Cardiac muscle cell (in vitro differentiated cells and primary cell): Measurements from ENCODE around the gene DENND5B. TPM values are rescaled to one million over a fixed set of nuclear protein-coding genes. Genes with fewer than 3 reads are reported as not detected.
A peak's percentile ranks its signal among the peaks of the same experiment; 100 is the strongest.

Source experiments
- DNase-seq, 2 donors: peaks; one replicate each; pipeline versions ENCODE4 v3.0.0 to v3.0.0-alpha.2; 2010 to 2017; ENCODE audit warnings: low read depth in 1 of 2, low spot score in 1 of 2
- H3K27ac ChIP-seq: fragments of 200-600 bp; sonication (generic); 2 replicates; pipeline ENCODE4 v1.5.1; 2016
- H3K27me3 ChIP-seq: fragments of 200-600 bp; sonication (generic); 2 replicates; pipeline ENCODE4 v1.6.0; 2016; ENCODE audit warnings: control low read depth
- H3K36me3 ChIP-seq: fragments of 200-600 bp; sonication (generic); 2 replicates; pipeline ENCODE4 v1.5.1; 2016; ENCODE audit warnings: control low read depth
- H3K4me1 ChIP-seq: fragments of 200-600 bp; sonication (generic); 2 replicates; pipeline ENCODE4 v1.8.1; 2017; ENCODE audit warnings: low read depth, mild to moderate bottlenecking, mixed run types
- H3K4me3 ChIP-seq: fragments of 200-600 bp; sonication (generic); 2 replicates; pipeline ENCODE4 v1.5.1; 2016; ENCODE audit warnings: mild to moderate bottlenecking
- H3K9me3 ChIP-seq: fragments of 200-600 bp; sonication (generic); 2 replicates; pipeline ENCODE4 v1.5.1; 2017; ENCODE audit warnings: low read depth, mild to moderate bottlenecking, control low read depth
- polyA plus RNA-seq: library from polyadenylated mRNA; unstranded; fragments of >200 nt; fragmentation: Nextera tagmentation; extraction: Ambion mirVana; gene quantifications from 2 replicates; pipeline ENCODE4 v1.2.1, GENCODE V29; 2016
- total RNA-seq: library from RNA; depleted of rRNA; stranded (reverse); fragments of >200 nt; gene quantifications from 2 replicates; pipeline ENCODE4 v1.2.3, GENCODE V29; 2016
- TF ChIP-seq, protein P1 (sequence below): IDR thresholded peaks from 2 replicates; pipeline ENCODE4 v1.5.1; 2012; ENCODE audit warnings: low read depth, mild to moderate bottlenecking, low read length

DENND5B gene
- total and polyA plus RNA-seq, 2 experiments from 2014 or later: 40.4 to 121 TPM

DNA sequence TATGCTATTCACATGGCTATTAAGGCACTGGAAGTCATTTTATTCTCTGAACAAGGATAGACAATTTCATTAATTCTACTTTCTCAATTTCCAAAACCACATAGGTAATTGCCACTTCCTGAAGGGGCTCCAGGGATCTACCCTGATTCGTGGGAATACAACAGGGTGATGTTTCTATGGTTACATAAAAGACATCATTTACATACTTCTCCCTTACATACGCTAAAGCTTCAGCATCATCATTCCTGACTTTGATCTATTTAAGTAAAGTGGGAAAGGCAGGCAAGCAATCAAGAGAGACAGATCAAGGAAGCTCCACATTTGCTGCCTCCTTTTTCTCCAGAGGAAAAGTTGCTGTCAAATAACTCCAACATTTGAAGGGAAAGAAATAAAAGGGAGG, 146.2 kb downstream of the DENND5B start:
- peaks cover 28% of the 10 kb centered on the region for H3K36me3 ChIP-seq
- no peak overlapping the region for H3K4me3 ChIP-seq
- TF ChIP-seq, protein P1, sequence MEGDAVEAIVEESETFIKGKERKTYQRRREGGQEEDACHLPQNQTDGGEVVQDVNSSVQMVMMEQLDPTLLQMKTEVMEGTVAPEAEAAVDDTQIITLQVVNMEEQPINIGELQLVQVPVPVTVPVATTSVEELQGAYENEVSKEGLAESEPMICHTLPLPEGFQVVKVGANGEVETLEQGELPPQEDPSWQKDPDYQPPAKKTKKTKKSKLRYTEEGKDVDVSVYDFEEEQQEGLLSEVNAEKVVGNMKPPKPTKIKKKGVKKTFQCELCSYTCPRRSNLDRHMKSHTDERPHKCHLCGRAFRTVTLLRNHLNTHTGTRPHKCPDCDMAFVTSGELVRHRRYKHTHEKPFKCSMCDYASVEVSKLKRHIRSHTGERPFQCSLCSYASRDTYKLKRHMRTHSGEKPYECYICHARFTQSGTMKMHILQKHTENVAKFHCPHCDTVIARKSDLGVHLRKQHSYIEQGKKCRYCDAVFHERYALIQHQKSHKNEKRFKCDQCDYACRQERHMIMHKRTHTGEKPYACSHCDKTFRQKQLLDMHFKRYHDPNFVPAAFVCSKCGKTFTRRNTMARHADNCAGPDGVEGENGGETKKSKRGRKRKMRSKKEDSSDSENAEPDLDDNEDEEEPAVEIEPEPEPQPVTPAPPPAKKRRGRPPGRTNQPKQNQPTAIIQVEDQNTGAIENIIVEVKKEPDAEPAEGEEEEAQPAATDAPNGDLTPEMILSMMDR: no peak
- no peaks in the 10 kb centered on the region for H3K27me3 ChIP-seq
- DNase-seq: no peak
- H3K27ac ChIP-seq: peak overlapping the region; percentile 26
- H3K4me1 ChIP-seq: no peaks in the 10 kb centered on the region
- H3K9me3 ChIP-seq: no peaks in the 10 kb centered on the region

DNA sequence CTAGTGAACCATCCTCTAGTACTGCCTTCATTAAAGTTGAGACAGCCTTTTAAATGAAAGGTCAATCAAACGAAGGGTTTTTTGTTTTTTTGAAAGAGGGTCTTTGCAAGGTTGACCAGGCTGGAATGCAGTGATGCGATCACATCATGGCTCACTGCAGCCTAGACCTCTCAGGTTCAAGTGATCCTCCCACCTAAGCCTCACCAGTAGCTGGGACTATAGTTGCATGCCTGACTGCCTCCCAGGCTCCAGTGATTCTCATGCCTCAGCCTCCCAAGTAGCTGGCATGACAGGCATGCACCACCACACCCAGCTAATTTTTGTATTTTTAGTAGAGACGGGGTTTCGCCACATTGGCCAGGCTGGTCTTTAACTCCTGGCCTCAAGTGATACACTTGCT, 150.3 kb downstream of the DENND5B start:
- H3K9me3 ChIP-seq: no peaks in the 10 kb centered on the region
- DNase-seq: no peak

DNA sequence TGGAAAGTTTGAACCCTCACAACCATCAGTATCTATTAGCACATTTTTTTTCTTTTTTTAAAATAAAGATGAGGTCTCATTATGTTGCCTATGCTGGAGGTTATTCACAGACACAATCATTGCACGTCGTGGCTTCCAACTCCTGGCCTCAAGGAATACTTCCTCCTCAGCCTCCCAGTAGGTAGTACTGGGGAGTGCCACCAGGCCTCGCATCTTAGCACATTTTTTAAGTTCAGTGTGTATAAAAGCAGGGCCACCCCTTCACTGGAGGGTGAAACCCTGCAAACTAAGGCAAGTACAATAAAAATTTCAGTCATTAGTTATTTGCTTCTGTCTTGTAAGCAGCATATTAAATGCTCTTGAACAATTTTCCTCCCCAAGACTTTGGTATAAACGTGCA, 150.8 kb downstream of the DENND5B start:
- no peak overlapping the region for H3K4me3 ChIP-seq
- no peaks in the 10 kb centered on the region for H3K27me3 ChIP-seq
- TF ChIP-seq, protein P1: no peak
- no peaks in the 10 kb centered on the region for H3K4me1 ChIP-seq
- no peak overlapping the region for H3K27ac ChIP-seq
- H3K9me3 ChIP-seq: no peaks in the 10 kb centered on the region
- no peak for DNase-seq
- peaks cover 18% of the 10 kb centered on the region for H3K36me3 ChIP-seq

More for the DNA sequence above, 150.3 kb downstream of the DENND5B start:
- H3K27ac ChIP-seq: no peak overlapping the region
- H3K4me1 ChIP-seq: no peaks in the 10 kb centered on the region
- peaks cover 21% of the 10 kb centered on the region for H3K36me3 ChIP-seq
- TF ChIP-seq, protein P1: no peak
- no peak overlapping the region for H3K4me3 ChIP-seq
- no peaks in the 10 kb centered on the region for H3K27me3 ChIP-seq

DNA sequence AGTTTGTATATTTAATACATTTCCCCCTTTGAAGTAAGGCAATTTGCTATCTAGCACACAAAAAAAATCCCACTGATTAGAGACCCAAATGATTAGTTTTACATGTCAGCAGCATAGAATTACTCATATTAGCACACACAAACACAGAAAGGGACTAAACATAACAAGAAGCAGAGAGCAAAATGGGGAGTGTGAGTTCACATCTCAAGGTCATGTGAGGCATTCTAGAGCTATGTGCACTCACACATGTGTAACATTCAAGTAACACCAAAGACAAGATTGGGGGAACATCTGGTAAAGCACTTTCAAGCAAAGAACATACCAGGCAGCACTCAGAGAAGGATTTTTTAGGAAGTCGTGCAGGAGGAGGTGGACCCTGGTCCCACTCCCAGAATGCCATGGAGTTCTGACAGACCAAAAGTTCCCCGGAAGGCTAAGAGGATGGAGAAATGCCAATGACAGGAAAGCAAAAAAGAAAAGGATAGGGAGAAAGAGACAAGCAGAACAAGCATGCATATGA, 159.2 kb downstream of the DENND5B start:
- no peak overlapping the region for H3K4me3 ChIP-seq
- TF ChIP-seq, protein P1: no peak
- peak overlapping the region; percentile 60 for H3K27ac ChIP-seq
- H3K36me3 ChIP-seq: no peaks in the 10 kb centered on the region
- no peaks in the 10 kb centered on the region for H3K4me1 ChIP-seq
- peak in 1 of 2 donors; percentile 19 for DNase-seq
- no peaks in the 10 kb centered on the region for H3K27me3 ChIP-seq
- H3K9me3 ChIP-seq: no peaks in the 10 kb centered on the region

DNA sequence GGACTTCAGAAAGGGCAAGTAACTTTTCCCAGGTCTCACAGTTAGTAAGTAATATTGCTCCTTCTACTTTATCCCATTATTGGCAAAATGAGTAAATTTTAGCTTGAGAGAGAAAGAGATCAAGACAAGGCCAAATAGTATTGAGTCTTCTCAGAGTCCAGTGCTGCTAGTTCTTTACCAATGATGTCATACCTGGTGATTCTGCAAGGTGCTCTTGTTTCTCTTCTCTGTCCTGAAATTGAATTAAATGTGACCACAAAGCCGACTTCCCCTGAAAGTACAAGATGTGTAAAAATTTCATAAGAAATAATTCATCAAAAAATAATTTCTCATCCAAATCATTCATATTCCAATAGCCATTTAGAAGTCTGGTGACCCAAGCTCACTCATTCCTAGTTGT, 167.5 kb downstream of the DENND5B start:
- H3K4me1 ChIP-seq: no peaks in the 10 kb centered on the region
- H3K9me3 ChIP-seq: no peaks in the 10 kb centered on the region
- no peak for DNase-seq
- TF ChIP-seq, protein P1: no peak
- H3K27me3 ChIP-seq: no peaks in the 10 kb centered on the region
- H3K27ac ChIP-seq: no peak overlapping the region
- no peak overlapping the region for H3K4me3 ChIP-seq
- peaks cover 66% of the 10 kb centered on the region for H3K36me3 ChIP-seq

DNA sequence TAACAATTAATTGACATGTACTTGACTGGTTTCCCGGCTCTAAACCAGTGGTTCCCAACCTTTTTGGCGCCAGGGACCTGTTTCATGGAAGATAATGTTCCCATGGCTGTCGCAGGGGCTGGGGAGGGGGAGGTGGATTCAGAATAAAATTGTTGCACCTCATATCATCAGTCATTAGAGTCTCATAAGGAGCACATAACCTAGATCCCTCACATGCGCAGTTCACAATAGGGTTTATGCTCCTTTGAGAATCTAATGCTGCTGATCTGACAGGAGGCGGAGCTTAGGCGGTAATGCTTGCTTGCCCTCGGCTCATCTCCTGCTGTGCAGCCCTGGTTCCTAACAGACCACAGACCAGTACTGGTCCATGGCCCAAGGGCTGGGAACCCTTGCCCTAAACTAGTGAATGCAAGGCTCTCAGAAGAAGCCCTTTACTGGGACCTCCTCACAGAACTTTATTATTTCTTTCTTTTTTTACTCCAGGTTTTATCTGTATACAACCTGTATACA, 178.6 kb downstream of the DENND5B start:
- no peaks in the 10 kb centered on the region for H3K27me3 ChIP-seq
- peaks cover 53% of the 10 kb centered on the region for H3K36me3 ChIP-seq
- no peak for DNase-seq
- H3K4me3 ChIP-seq: no peak overlapping the region
- TF ChIP-seq, protein P1: no peak
- no peaks in the 10 kb centered on the region for H3K4me1 ChIP-seq
- no peaks in the 10 kb centered on the region for H3K9me3 ChIP-seq
- H3K27ac ChIP-seq: no peak overlapping the region
